ENCODE results near the gene KCTD2.

Gene KCTD2, protein sequence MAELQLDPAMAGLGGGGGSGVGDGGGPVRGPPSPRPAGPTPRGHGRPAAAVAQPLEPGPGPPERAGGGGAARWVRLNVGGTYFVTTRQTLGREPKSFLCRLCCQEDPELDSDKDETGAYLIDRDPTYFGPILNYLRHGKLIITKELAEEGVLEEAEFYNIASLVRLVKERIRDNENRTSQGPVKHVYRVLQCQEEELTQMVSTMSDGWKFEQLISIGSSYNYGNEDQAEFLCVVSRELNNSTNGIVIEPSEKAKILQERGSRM

DNA sequence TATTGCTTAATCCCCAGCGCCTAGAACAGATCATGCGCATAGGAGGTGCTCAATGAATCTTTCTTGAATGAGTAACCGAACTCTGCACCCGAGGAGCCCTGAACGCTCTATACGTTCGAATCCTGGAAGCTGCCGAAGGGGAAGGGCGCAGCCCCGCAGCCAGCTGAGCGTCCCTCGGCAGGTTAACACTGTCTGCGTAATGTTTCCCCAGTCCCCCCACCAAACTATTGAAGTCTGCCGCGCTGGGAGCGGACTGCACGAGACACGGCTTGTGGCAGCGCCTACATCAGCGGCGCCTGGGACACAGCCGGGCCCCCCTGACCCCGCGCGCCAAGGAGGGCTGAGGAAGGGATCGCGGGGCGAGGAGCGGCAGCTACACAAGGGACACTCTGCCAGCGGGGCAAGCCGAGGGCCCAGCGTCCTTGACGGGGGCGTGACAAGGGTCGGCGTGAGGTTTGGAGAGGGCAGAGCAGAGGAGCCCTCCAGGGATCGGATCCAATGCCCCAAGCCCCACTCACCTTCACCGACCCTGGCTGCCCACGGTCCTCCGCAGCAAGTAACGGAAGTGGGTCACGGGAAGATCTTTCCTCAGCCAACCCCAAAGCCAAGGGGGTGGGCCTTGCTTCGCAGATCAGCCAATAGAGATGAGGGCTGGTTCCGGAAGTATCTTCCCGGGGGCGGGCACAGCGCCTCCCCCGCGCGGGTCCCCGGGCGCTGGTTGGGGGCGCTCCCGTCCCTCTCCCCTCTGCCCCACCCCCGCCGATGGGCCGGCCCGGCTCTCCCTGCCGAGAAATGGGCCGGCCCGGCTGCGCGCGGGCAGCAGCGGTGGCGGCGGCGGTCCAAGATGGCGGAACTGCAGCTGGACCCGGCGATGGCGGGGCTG is at the start of gene KCTD2, which contains the start of gene ATP5PD:
KCTD2 (plus strand) TSS at position 819 of the 883 bp plus-strand sequence; CDS start at position 845, 26 bp downstream.
ATP5PD (minus strand) TSS at position 563 of the 883 bp plus-strand sequence. CDS start 4,319 bp downstream, outside the sequence.
- TF ChIP-seq, protein P1, sequence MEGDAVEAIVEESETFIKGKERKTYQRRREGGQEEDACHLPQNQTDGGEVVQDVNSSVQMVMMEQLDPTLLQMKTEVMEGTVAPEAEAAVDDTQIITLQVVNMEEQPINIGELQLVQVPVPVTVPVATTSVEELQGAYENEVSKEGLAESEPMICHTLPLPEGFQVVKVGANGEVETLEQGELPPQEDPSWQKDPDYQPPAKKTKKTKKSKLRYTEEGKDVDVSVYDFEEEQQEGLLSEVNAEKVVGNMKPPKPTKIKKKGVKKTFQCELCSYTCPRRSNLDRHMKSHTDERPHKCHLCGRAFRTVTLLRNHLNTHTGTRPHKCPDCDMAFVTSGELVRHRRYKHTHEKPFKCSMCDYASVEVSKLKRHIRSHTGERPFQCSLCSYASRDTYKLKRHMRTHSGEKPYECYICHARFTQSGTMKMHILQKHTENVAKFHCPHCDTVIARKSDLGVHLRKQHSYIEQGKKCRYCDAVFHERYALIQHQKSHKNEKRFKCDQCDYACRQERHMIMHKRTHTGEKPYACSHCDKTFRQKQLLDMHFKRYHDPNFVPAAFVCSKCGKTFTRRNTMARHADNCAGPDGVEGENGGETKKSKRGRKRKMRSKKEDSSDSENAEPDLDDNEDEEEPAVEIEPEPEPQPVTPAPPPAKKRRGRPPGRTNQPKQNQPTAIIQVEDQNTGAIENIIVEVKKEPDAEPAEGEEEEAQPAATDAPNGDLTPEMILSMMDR (IDR thresholded peaks at IDR 0.05): no peak

DNA sequence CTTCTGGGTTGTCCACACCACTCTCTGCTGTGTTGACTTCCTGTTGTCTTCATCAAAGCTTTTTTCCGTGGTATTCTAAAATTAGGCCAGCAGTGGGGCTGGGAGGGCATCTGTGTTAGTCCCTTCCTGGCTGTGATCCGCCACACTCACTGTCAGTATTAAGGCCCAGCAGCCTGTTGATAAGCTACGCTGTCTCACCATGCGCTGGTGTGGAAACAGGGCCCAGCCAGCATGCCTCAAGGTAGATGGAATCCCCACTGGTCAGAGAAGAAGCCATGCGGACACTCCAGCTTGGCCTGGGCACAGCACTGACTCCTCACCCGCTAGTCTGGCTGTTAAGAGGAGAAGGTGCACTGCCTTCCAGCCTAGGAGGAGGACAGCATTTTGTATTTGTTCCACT is 48.2 kb upstream of the KCTD2 start:
- TF ChIP-seq, protein P1 (IDR thresholded peaks at IDR 0.05): no peak

DNA sequence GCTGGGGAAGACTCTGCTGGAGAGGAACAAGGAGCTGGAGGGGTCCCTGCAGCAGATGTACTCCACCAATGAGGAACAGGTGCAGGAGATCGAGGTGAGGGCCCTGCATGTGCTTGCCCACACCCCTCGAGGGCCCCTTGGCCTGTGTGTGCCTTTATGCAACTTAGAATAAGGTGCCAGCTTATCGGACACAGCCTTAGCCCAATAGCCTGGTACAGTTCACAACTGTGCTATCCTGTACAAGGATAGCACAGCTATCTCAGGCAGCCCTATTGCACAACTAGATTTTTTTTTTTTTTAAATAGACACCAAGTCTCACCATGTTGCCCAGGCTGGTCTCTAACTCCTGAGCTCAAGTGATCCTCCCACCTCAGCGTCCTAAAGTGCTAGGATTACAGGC is 47.5 kb upstream of the KCTD2 start:
- TF ChIP-seq, protein P1 (IDR thresholded peaks at IDR 0.05): no peak

DNA sequence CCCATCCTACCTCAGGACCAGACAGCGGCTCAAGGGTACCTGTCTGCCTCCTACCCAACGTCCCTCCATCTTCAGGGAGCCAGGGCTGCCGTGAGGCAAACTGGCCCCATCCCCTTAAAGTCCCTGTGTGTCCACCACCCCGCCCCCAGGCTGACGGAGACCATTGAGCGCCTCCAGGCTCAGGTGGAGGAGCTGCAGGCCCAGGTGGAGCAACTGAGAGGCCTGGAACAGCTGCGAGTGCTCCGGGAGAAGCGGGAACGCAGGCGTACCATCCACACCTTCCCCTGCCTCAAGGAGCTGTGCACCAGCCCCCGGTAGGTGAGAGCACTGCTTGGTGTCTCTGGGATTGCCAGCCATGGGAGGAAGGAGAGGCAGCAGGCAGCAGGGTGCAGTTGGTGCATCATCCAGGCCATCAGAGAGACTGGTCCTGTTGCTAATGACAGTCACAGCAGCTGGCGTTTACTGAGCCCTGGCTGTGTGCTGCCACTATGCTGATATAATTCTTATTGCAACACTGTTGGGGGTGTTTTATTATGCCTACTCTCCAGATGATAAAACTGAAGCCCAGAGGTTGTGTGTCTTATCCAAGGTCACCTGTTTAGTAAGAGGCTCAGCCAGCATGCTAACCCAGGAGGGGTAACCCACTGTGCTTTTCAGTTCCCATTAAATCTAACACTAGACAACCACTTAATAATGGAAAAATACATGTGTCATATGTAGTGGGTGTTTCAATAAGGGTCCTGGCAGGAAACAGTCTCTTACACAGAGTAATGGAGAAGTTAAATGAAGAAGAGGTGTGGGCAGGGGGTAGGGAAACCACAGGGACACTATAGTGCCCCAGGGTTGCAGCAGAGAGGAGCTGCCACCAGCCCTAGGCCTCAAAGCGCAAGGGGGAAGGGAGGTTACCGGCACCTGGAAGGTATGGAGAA is 44.8 kb upstream of the KCTD2 start:
- TF ChIP-seq, protein P1 (IDR thresholded peaks at IDR 0.05): no peak

DNA sequence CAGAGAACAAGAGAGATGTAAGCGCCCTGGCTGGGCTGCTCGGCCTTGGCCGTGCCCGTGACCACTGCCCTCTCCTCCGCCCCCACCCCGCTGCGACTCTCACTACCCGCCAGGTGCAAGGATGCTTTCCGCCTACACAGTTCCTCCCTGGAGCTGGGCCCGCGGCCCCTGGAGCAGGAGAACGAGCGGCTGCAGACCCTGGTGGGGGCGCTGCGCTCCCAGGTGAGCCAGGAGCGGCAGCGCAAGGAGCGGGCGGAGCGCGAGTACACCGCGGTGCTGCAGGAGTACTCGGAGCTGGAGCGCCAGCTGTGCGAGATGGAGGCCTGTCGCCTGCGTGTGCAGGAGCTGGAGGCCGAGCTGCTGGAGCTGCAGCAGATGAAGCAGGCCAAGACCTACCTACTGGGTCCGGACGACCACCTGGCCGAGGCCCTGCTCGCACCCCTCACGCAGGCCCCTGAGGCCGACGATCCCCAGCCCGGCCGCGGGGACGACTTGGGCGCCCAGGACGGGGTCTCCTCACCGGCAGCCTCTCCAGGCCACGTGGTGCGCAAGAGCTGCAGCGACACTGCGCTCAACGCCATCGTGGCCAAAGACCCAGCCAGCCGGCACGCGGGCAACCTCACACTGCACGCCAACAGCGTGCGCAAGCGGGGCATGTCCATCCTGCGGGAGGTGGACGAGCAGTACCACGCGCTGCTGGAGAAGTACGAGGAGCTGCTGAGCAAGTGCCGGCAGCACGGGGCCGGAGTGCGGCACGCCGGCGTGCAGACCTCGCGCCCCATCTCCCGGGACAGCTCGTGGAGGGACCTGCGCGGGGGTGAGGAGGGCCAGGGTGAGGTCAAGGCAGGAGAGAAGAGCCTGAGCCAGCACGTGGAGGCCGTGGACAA is 43.7 kb upstream of the KCTD2 start:
- TF ChIP-seq, protein P1 (IDR thresholded peaks at IDR 0.05): no peak

DNA sequence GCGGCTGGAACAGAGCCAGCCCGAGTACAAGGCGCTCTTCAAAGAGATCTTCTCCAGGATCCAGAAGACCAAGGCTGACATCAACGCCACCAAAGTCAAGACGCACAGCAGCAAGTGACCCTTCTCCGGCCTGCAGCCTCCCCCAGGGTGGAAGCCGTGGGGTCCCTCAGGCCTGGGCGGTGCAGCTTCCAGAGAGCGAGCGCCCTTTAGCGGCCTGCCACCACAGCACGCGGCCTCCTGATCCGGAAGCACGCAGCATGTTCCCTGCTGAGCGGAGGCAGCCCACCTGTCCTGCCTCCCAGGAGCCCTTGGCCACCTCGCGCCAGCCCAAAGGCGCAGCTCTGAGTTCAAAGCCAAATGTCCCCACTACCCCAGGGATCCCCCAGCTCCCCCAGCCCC is 43.1 kb upstream of the KCTD2 start:
- TF ChIP-seq, protein P1 (IDR thresholded peaks at IDR 0.05): no peak
